Keratinocyte (primary cell): ENCODE measurements around the gene PLA2G2E.
A peak's percentile ranks its signal among the peaks of the same experiment; 100 is the strongest.

Source experiments
- CTCF ChIP-seq, 3 experiments: IDR thresholded peaks in 1 of 3; conservative IDR thresholded peaks in 1 of 3; optimal IDR thresholded peaks in 1 of 3; 2 replicates in 2 of 3; 3 replicates in 1 of 3; pipeline versions ENCODE3 to v1.5.1; 2011; ENCODE audit warnings: low read length in 3 of 3, mild to moderate bottlenecking in 3 of 3, moderate library complexity in 2 of 3, control low read depth in 1 of 3, inconsistent platforms in 1 of 3; ENCODE audit not compliant: insufficient read depth in 2 of 3; ENCODE audit errors: extremely low read depth in 1 of 3
- EZH2 ChIP-seq: IDR thresholded peaks from one replicate; pipeline ENCODE4 v1.6.1; 2012; ENCODE audit warnings: inconsistent platforms, mild to moderate bottlenecking, low read length, moderate library complexity

GRCh38 chr1:19872190-19872589, 51.2 kb downstream of the PLA2G2E start:
- TF ChIP-seq CTCF (optimal IDR thresholded peaks at IDR 0.05 in 1 of 3, IDR thresholded peaks at IDR 0.05 in 1 of 3, conservative IDR thresholded peaks at IDR 0.05 in 1 of 3; ENCODE audit: extremely low read depth in 1 of 3, insufficient read depth in 2 of 3, low read length in 3 of 3) (peak; percentile 34 to 66 (median 42)), EZH2 (no peak)
